AG04449 (cell line): Measurements from ENCODE around the gene DIPK1A.

Source experiments
- CTCF ChIA-PET: fragments of 350-600 bp; formaldehyde crosslinking; extraction: SDS; loops from one replicate; lab custom pipeline; 2021; ENCODE audit warnings: antibody characterized with exemption; lab: Yijun Ruan, JAX
- POLR2A ChIA-PET: fragments of 400-600, 350-600 bp; formaldehyde crosslinking; extraction: SDS; loops from one replicate; lab custom pipeline; 2020; ENCODE audit warnings: antibody characterized with exemption, inconsistent platforms; lab: Yijun Ruan, JAX
- DNase-seq: peaks from one replicate; pipeline ENCODE4 v3.0.0-alpha.2; 2010; ENCODE audit warnings: low read depth, low spot score
- H3K4me3 ChIP-seq: 2 replicates; pipeline ENCODE4 v1.5.1; 2011; ENCODE audit warnings: low read depth, mild to moderate bottlenecking, control low read depth, low read length
- CTCF ChIP-seq: IDR thresholded peaks from one replicate; pipeline ENCODE4 v1.5.1; 2011; ENCODE audit warnings: mild to moderate bottlenecking, moderate library complexity, low read length, control low read depth, inconsistent platforms; ENCODE audit not compliant: insufficient read depth; ENCODE audit errors: missing control alignments

DIPK1A gene

DNA sequence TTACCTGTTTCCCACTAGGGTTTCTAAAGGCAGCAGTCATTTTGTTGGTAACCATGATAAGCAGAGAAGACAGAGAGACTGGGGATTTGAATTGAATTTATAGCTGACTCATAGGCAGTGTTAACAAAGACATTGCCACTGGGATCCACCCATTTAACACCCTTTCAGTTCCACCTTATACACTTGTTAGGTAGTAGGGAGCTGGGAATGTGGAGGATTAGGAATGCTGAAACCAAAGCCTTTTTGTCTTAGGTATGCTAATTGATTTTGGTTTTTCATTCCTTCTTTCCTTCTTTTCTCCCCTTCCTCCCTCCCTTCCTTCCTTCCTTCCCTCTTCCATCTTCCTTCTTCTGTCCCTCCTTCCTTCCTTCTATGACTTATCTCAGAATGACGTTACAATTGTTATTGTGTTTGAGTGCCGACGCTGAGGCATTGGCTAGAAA is 168.9 kb downstream of the DIPK1A start:
- ChIA-PET CTCF (interaction anchor here (1.6 to 6.7 kb wide), 3 partner anchors 24 to 44 kb away, joined by 5 to 28 read pairs (median 7); no protein-coding TSS in a partner anchor), POLR2A (no interaction called here)
- no peak overlapping the region for H3K4me3 ChIP-seq
- no peak for DNase-seq
- no peak for TF ChIP-seq CTCF
